Tibial nerve (tissue), 4 donors: ENCODE results near the gene NKX2-2. TPM values are rescaled to one million over a fixed set of nuclear protein-coding genes. Genes with fewer than 3 reads are reported as not detected.

Experiments
- DNase-seq, 2 donors: peaks; one replicate each; pipeline ENCODE4 v3.0.0-alpha.2; 2019; ENCODE audit warnings: low spot score in 2 of 2
- H3K27ac ChIP-seq, 4 donors: fragments of 200-600 bp; sonication (generic) in 3 of 4; one replicate each; pipeline ENCODE4 v1.5.1; 2017 to 2019; ENCODE audit warnings: mild to moderate bottlenecking in 1 of 4
- H3K27me3 ChIP-seq, 2 donors: fragments of 200-600 bp; sonication (generic) in 1 of 2; one replicate each; pipeline versions ENCODE4 v1.5.1 to v1.6.0; 2017 to 2019
- H3K36me3 ChIP-seq, 3 donors: fragments of 200-600 bp; sonication (generic); one replicate each; pipeline ENCODE4 v1.5.1; 2018 to 2019
- H3K4me1 ChIP-seq, 4 donors: fragments of 200-600 bp; sonication (generic) in 3 of 4; one replicate each; pipeline ENCODE4 v1.5.1; 2017 to 2019
- H3K4me3 ChIP-seq, 4 donors: fragments of 200-600 bp; sonication (generic) in 3 of 4; one replicate each; pipeline ENCODE4 v1.5.1; 2017 to 2019; ENCODE audit warnings: mild to moderate bottlenecking in 1 of 4, moderate library complexity in 1 of 4
- H3K9me3 ChIP-seq, 4 donors: fragments of 200-600 bp; sonication (generic) in 3 of 4; one replicate each; pipeline ENCODE4 v1.5.1; 2017 to 2019
- EP300 ChIP-seq, 2 donors: sonication (generic); formaldehyde crosslinking; IDR thresholded peaks; one replicate each; pipeline ENCODE4 v1.6.1; 2017; ENCODE audit warnings: antibody characterized with exemption in 2 of 2, mild to moderate bottlenecking in 1 of 2
- POLR2A ChIP-seq, 2 donors: fragments of 450-650 bp; IDR thresholded peaks; one replicate each; pipeline ENCODE4 v1.6.1; 2017; ENCODE audit warnings: antibody characterized with exemption in 2 of 2, mild to moderate bottlenecking in 2 of 2, moderate library complexity in 2 of 2
- WGBS, 2 donors: methylation state at CpG; one replicate each; pipeline ENCODE4 v1.1.5; 2018; 5-methylcytosine and 5-hydroxymethylcytosine counted together
- total RNA-seq, 4 donors: library from RNA; depleted of rRNA; stranded (reverse); fragments of >200 nt; gene quantifications; one replicate each; pipeline ENCODE4 v1.1.0, GENCODE V29; 2016
- TF ChIP-seq, protein P1 (sequence below), 5 experiments: fragments of 200-600 bp in 3 of 5; fragments of 450-650 bp in 2 of 5; sonication (generic) in 3 of 5; IDR thresholded peaks; one replicate each; pipeline ENCODE4 v1.5.1; 2016 to 2019; ENCODE audit warnings: antibody characterized with exemption in 5 of 5, mild to moderate bottlenecking in 3 of 5, moderate library complexity in 2 of 5

NKX2-2 gene
- not detected for total RNA-seq

DNA sequence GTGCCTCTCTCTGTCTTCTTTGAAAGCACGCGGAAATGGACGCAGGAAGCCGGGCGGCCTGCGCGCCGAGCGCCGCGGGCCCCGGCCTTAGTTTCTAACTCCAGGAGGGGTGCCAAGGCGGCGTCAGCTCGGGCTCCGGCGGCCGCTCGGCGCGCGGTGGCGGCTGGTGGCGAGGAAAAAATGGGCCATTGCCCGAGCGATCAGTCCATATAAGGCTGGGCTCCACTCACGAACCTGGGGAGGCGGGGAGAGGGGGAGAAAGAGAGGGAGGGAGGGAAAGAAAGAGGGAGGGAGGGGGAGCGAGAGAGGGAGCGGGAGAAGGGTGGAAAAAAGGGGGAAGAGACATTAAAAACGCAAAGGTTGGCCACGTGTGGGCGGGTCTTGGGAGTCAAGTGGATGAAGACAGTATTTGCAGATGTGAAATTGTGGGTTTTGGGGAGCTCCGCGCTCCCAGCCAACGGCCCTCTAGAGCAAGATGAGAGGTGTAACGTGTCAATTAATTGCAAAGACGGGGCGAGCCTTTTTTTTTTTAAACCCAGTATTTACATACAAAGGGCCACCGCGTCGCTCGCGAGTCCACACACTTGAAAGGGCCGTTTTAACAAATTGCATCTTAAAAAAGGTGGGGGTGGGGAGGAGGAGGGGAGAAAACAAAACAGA lies at the start of gene NKX2-2:
TSS of gene NKX2-2 (minus strand) at position 184 of the 660 bp plus-strand sequence. CDS start 395 bp downstream, outside the sequence.
- TF ChIP-seq EP300 (IDR thresholded peaks at IDR 0.05) (no peak), POLR2A (IDR thresholded peaks at IDR 0.05) (no peak)
- TF ChIP-seq, protein P1, sequence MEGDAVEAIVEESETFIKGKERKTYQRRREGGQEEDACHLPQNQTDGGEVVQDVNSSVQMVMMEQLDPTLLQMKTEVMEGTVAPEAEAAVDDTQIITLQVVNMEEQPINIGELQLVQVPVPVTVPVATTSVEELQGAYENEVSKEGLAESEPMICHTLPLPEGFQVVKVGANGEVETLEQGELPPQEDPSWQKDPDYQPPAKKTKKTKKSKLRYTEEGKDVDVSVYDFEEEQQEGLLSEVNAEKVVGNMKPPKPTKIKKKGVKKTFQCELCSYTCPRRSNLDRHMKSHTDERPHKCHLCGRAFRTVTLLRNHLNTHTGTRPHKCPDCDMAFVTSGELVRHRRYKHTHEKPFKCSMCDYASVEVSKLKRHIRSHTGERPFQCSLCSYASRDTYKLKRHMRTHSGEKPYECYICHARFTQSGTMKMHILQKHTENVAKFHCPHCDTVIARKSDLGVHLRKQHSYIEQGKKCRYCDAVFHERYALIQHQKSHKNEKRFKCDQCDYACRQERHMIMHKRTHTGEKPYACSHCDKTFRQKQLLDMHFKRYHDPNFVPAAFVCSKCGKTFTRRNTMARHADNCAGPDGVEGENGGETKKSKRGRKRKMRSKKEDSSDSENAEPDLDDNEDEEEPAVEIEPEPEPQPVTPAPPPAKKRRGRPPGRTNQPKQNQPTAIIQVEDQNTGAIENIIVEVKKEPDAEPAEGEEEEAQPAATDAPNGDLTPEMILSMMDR (IDR thresholded peaks at IDR 0.05) = no peak
- Histone ChIP-seq H3K4me1 (peaks cover 0 to 92% (median 45%) of the 10 kb centered on the region in 4 donors), H3K27ac (no peak within 1 kb of the TSS), H3K27me3 (peaks cover 7 to 100% of the 10 kb centered on the region in 2 donors), H3K36me3 (no peaks in the 10 kb centered on the region), H3K9me3 (no peaks in the 10 kb centered on the region), H3K4me3 (peak within 1 kb of the TSS in 3 of 4 donors; percentile 11 to 40 (median 27))
- WGBS, 2 donors = 4% methylated on average over 45 of the region's 45 CpGs
- DNase-seq = no peak

- Histone ChIP-seq H3K4me3 (no peak overlapping the region), H3K27me3 (peaks cover 0 to 7% of the 10 kb centered on the region in 2 donors), H3K27ac (no peak overlapping the region), H3K36me3 (no peaks in the 10 kb centered on the region), H3K4me1 (no peaks in the 10 kb centered on the region), H3K9me3 (no peaks in the 10 kb centered on the region)
- DNase-seq = no peak
- WGBS, 2 donors = 77 to 78% methylated on average over 5 of the region's 5 CpGs
- TF ChIP-seq, protein P1 (IDR thresholded peaks at IDR 0.05) = no peak
- TF ChIP-seq EP300 (IDR thresholded peaks at IDR 0.05) = no peak
- no peak for TF ChIP-seq POLR2A (IDR thresholded peaks at IDR 0.05)
These were observed 48.8 kb upstream of the NKX2-2 start for GRCh38 chr20:21562656-21563055.

- DNase-seq = no peak
- peaks cover 0 to 7% of the 10 kb centered on the region in 2 donors for H3K27me3 ChIP-seq
- WGBS, 2 donors = 77 to 83% methylated on average over 7 of the region's 7 CpGs
These were observed 45.4 kb upstream of the NKX2-2 start for GRCh38 chr20:21559305-21559704.

DNA sequence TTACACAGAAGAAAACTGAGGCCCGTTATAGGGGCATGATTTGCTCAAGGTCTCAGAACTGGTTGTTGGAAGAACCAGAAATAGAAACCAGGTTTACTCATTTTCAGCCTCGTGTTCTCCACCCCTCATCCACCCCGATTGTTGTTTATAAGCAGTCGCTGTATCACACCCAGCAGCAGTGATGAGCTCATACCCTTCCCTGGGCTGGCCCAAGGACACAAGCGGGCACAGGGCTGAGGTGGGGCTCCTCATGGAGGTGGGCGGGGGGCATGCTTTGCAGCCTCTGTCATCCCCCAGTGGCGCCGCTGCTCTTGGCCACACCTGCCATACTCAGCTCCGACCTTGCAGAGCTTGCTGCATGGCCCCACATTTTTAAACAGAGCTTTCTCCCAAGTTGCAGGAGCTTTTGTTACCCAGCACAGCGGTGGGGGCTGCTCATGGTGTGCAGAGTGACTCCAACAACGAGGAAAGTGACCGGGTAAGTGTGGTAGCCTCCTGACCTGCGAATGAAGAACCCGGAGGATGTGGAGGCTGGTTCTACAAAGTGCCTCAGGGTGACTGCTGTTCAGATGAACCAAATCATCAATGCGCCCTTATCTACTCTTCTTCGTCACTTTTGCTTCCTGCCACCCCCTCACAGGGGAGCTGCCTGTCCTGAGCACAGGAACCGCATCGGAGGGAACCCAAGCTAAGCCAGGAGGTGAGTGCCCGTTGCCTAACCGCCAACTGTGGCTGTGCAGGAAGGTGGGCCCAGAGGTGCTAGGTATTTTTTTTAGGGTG lies 43.6 kb upstream of the NKX2-2 start:
- TF ChIP-seq POLR2A (IDR thresholded peaks at IDR 0.05) (no peak), EP300 (IDR thresholded peaks at IDR 0.05) (no peak)
- TF ChIP-seq, protein P1 (IDR thresholded peaks at IDR 0.05) = no peak
- Histone ChIP-seq H3K36me3 (no peaks in the 10 kb centered on the region), H3K4me1 (peaks cover 0 to 10% (median 0%) of the 10 kb centered on the region in 4 donors), H3K4me3 (no peak overlapping the region), H3K9me3 (no peaks in the 10 kb centered on the region), H3K27me3 (no peaks in the 10 kb centered on the region), H3K27ac (no peak overlapping the region)
- DNase-seq = no peak
- WGBS, 2 donors = 86 to 91% methylated on average over 20 of the region's 20 CpGs

More at GRCh38 chr20:21559305-21559704, 45.4 kb upstream of the NKX2-2 start:
- no peak overlapping the region for H3K27ac ChIP-seq
- H3K4me1 ChIP-seq = peaks cover 0 to 10% (median 0%) of the 10 kb centered on the region in 4 donors
- no peak overlapping the region for H3K4me3 ChIP-seq
- no peak for TF ChIP-seq EP300 (IDR thresholded peaks at IDR 0.05)
- TF ChIP-seq, protein P1 (IDR thresholded peaks at IDR 0.05) = no peak
- no peak for TF ChIP-seq POLR2A (IDR thresholded peaks at IDR 0.05)
- no peaks in the 10 kb centered on the region for H3K9me3 ChIP-seq
- no peaks in the 10 kb centered on the region for H3K36me3 ChIP-seq

DNA sequence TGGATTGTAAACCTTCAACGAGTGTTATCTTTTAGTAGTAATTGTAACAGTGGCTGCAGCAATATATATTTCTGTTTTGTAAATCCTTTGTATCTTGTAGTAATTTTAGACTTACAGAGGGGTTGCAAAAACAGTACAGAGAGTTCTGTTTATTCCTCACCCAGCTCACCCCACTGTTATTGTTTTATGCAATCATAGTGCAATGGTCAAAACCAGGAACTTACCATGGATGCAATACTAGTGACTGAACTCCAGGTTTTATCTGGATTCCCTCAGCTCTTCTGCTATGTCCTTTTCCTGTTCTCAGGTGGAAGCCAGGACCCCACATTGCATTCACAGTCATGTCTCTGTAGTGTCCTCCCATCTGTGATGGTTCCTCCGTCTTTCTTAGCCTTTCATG lies 42.5 kb upstream of the NKX2-2 start:
- no peak for DNase-seq
- Histone ChIP-seq H3K4me1 (peaks cover 0 to 10% (median 0%) of the 10 kb centered on the region in 4 donors), H3K27me3 (no peaks in the 10 kb centered on the region), H3K4me3 (no peak overlapping the region), H3K9me3 (no peaks in the 10 kb centered on the region), H3K27ac (no peak overlapping the region), H3K36me3 (no peaks in the 10 kb centered on the region)
- WGBS, 2 donors = 76 to 80% methylated on average over 2 of the region's 2 CpGs
- TF ChIP-seq EP300 (IDR thresholded peaks at IDR 0.05) (no peak), POLR2A (IDR thresholded peaks at IDR 0.05) (no peak)
- TF ChIP-seq, protein P1 (IDR thresholded peaks at IDR 0.05) = no peak
